IMR-90 (cell line): ENCODE results near the gene FOXP1. TPM values are rescaled to one million over a fixed set of nuclear protein-coding genes. Genes with fewer than 3 reads are reported as not detected.

Source experiments
- ATAC-seq: fragments of 200-7000 bp; cut with Tn5 transposase; 2 replicates; pipeline ENCODE4 v1.9.1; 2020; ENCODE audit warnings: low read depth, mild to moderate bottlenecking, moderate library complexity
- BruUV-seq: library from RNA; stranded (reverse); fragments of 400-500 nt; replicated peaks from 2 replicates; lab custom pipeline; 2021; lab: Mats Ljungman, UMichigan
- CTCF ChIA-PET: fragments of 300-600 bp; formaldehyde crosslinking; extraction: SDS; loops from one replicate; lab custom pipeline; 2021; ENCODE audit warnings: antibody characterized with exemption; lab: Yijun Ruan, JAX
- POLR2A ChIA-PET: fragments of 300-600 bp; sonication (Branson Sonifier 250); formaldehyde crosslinking; loops from one replicate; lab custom pipeline; 2022; ENCODE audit warnings: antibody characterized with exemption; ENCODE audit not compliant: unreplicated experiment; lab: Charles Lee
- DNase-seq: peaks from one replicate; pipeline ENCODE4 v3.0.0; 2013
- H2AFZ ChIP-seq: replicated peaks from 2 replicates; pipeline ENCODE3; 2013; ENCODE audit warnings: low read length, mild to moderate bottlenecking; ENCODE audit not compliant: poor library complexity
- H2AK5ac ChIP-seq: 2 replicates; pipeline ENCODE4 v1.6.1; 2013; ENCODE audit warnings: low read depth, low read length, inconsistent platforms
- H2AK9ac ChIP-seq: replicated peaks from 2 replicates; pipeline ENCODE3; 2013; ENCODE audit warnings: mild to moderate bottlenecking, low read depth, low read length, moderate library complexity; ENCODE audit not compliant: poor library complexity
- H2BK120ac ChIP-seq: 2 replicates; pipeline ENCODE4 v1.6.1; 2013; ENCODE audit warnings: low read depth, low read length, inconsistent platforms
- H2BK15ac ChIP-seq: 3 replicates; pipeline ENCODE4 v1.6.1; 2013; ENCODE audit warnings: low read depth, low read length, inconsistent platforms
- H2BK20ac ChIP-seq: 2 replicates; pipeline ENCODE4 v1.6.1; 2013; ENCODE audit warnings: low read depth, mild to moderate bottlenecking, inconsistent platforms, low read length, moderate library complexity
- H2BK5ac ChIP-seq: 2 replicates; pipeline ENCODE4 v1.6.1; 2013; ENCODE audit warnings: mild to moderate bottlenecking, low read depth, low read length, inconsistent platforms; ENCODE audit not compliant: poor library complexity, severe bottlenecking
- H3K14ac ChIP-seq: replicated peaks from 2 replicates; pipeline ENCODE4 v1.6.1; 2013; ENCODE audit warnings: low read depth, low read length, inconsistent platforms
- H3K18ac ChIP-seq: 2 replicates; pipeline ENCODE4 v1.6.1; 2013; ENCODE audit warnings: low read depth, low read length, control low read depth
- H3K23ac ChIP-seq: 2 replicates; pipeline ENCODE4 v1.6.1; 2013; ENCODE audit warnings: low read depth, low read length, inconsistent platforms
- H3K27ac ChIP-seq: 2 replicates; pipeline ENCODE4 v1.5.1; 2013; ENCODE audit warnings: mild to moderate bottlenecking, control low read depth, low read length; ENCODE audit not compliant: insufficient read depth
- H3K27me3 ChIP-seq: 2 replicates; pipeline ENCODE4 v1.6.1; 2013; ENCODE audit warnings: low read length; ENCODE audit not compliant: control insufficient read depth, insufficient read depth
- H3K36me3 ChIP-seq: 2 replicates; pipeline ENCODE4 v1.6.1; 2013; ENCODE audit warnings: low read length, mixed read lengths; ENCODE audit not compliant: control insufficient read depth, insufficient read depth
- H3K4ac ChIP-seq: 2 replicates; pipeline ENCODE4 v1.6.1; 2013; ENCODE audit warnings: low read depth, low read length, inconsistent platforms
- H3K4me1 ChIP-seq: 2 replicates; pipeline ENCODE4 v1.6.1; 2013; ENCODE audit warnings: low read length, mixed read lengths; ENCODE audit not compliant: control insufficient read depth, insufficient read depth
- H3K4me2 ChIP-seq: 2 replicates; pipeline ENCODE4 v1.6.1; 2013; ENCODE audit warnings: low read depth, mild to moderate bottlenecking, control low read depth, low read length, moderate library complexity
- H3K4me3 ChIP-seq: 2 replicates; pipeline ENCODE4 v1.5.1; 2013; ENCODE audit warnings: low read depth, mild to moderate bottlenecking, control low read depth, low read length, moderate library complexity; ENCODE audit not compliant: insufficient read depth
- H3K56ac ChIP-seq: 2 replicates; pipeline ENCODE4 v1.6.1; 2013; ENCODE audit warnings: low read length, inconsistent platforms; ENCODE audit not compliant: insufficient read depth; ENCODE audit errors: extremely low read depth
- H3K79me1 ChIP-seq, 2 experiments: 2 replicates each; pipeline ENCODE4 v1.6.1; 2013; ENCODE audit warnings: low read length in 2 of 2, inconsistent platforms in 1 of 2, low read depth in 1 of 2
- H3K9ac ChIP-seq: 2 replicates; pipeline ENCODE4 v1.6.1; 2013; ENCODE audit warnings: low read depth, low read length, control low read depth
- H3K9me1 ChIP-seq: 2 replicates; pipeline ENCODE4 v1.6.1; 2013; ENCODE audit warnings: low read length, inconsistent platforms; ENCODE audit not compliant: insufficient read depth
- H3K9me3 ChIP-seq: 2 replicates; pipeline ENCODE4 v1.6.1; 2013; ENCODE audit warnings: low read length; ENCODE audit not compliant: control insufficient read depth, insufficient read depth
- H4K20me1 ChIP-seq: 2 replicates; pipeline ENCODE4 v1.6.1; 2013; ENCODE audit warnings: low read length, inconsistent platforms; ENCODE audit not compliant: insufficient read depth
- H4K5ac ChIP-seq: 2 replicates; pipeline ENCODE4 v1.6.1; 2013; ENCODE audit warnings: mild to moderate bottlenecking, low read depth, low read length, control low read depth
- H4K8ac ChIP-seq, 2 experiments: 2 replicates each; pipeline ENCODE4 v1.6.1; 2013; ENCODE audit warnings: low read depth in 2 of 2, low read length in 2 of 2, control low read depth in 1 of 2, inconsistent platforms in 1 of 2
- H4K91ac ChIP-seq: 2 replicates; pipeline ENCODE4 v1.6.1; 2013; ENCODE audit warnings: low read depth, low read length, inconsistent platforms; ENCODE audit not compliant: insufficient read depth
- CEBPB ChIP-seq: IDR thresholded peaks from 2 replicates; pipeline ENCODE4 v1.6.1; 2012; ENCODE audit warnings: low read depth, low read length, improper control_type of control experiment
- MAZ ChIP-seq: IDR thresholded peaks from 2 replicates; pipeline ENCODE4 v1.6.1; 2012; ENCODE audit warnings: low read depth, mild to moderate bottlenecking, low read length, improper control_type of control experiment, moderate library complexity, borderline replicate concordance
- WGBS, 2 experiments: methylation state at CpG; one replicate each; pipeline versions ENCODE4 v1.1.5 to v1.1.7; 2013; ENCODE audit warnings: missing lambda C conversion rate in 2 of 2; ENCODE audit not compliant: insufficient read length in 1 of 2; ENCODE audit errors: extremely low coverage in 2 of 2; 5-methylcytosine and 5-hydroxymethylcytosine counted together
- dilution Hi-C: fragments of 300-500 bp; cut with HindIII; formaldehyde crosslinking; loops from one replicate; pipeline ENCODE4 v1.14.3; 2018; ENCODE audit warnings: low sequenced_read_pairs; ENCODE audit not compliant: unreplicated experiment
- in situ Hi-C: fragments of 300-500 bp; cut with MboI; formaldehyde crosslinking; loops from 3 replicates; pipeline ENCODE4 v1.14.3; 2019; ENCODE audit warnings: low sequenced_read_pairs, inconsistent platforms, mixed read lengths
- intact Hi-C: fragments of 100-400 bp; cut with micrococcal nuclease; formaldehyde crosslinking; loops from 2 replicates; pipeline ENCODE4 v1.10.0; 2022
- polyA plus RNA-seq, 3 experiments: library from polyadenylated mRNA; depleted of rRNA; stranded (reverse); fragments of >200 nt; gene quantifications; 2 replicates each; pipeline ENCODE4 v1.2.3, GENCODE V29; 2012; ENCODE audit warnings: low replicate concordance in 1 of 3
- total RNA-seq: library from RNA; depleted of rRNA; stranded (reverse); fragments of >200 nt; gene quantifications from 2 replicates; pipeline ENCODE4 v1.2.3, GENCODE V29; 2012

The FOXP1 gene
- total and polyA plus RNA-seq, 2 of the 4 experiments (the other 2 are of a cell fraction) = 37.0 to 132 TPM

DNA sequence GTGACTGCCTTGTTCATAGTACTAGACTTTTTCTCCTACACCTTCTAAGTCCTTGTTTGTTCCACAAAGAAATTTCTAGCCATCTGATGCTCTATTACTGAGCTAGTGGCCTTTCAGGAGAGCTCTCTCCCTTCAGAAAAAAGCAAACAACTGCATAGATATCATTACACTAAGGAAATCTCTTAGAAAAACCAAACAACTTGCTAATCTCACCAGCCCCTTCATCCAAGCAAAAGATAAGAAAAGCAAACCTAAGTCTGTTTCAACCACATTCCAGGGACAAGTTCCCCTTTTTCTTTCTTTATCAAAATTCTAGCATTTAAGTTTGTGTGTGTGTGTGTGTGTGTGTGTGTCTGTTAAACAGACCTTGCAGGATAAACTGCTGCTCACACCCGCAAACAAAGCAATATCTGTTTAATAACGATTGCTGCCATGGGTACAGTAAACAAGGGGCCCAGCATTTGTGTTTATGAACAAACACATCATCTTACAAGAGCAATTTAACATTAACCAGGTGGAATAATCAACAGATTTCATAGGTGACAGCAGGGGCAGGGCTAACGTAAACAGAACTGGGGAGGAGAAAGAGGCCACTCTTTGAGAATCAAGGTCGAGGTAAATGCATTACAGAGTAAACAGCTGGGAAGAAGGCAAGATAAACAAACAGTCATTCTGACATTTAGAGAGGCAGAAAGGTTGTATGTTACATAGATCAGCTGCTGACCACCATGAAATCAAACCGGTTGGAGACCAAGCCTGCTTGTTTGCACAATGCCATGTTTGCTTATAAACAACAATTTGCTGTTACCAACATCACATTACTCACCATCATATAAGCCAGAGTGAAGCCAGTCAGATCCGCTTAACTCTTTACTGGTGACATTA, 375.1 kb downstream of the FOXP1 start:
- H3K18ac ChIP-seq = peak overlapping the region; percentile 49; the same call in 1 of the 2 replicates
- H2BK15ac ChIP-seq = 0 out of 3 replicates have a peak overlapping the region, but pooled peaks have one; percentile 9
- H3K79me1 ChIP-seq = peaks cover 9 to 34% of the 10 kb centered on the region in 2 experiments; a peak in 3 of 4 replicates
- peaks cover 14% of the 10 kb centered on the region for H3K4me1 ChIP-seq
- no peak overlapping the region; the same call in 1 of the 2 replicates for H4K91ac ChIP-seq
- peak overlapping the region; percentile 77 for H3K14ac ChIP-seq
- WGBS, 2 experiments = 24% methylated on average over 2 of the region's 6 CpGs; no CpG with 5 or more reads in 1 of the 2 experiments
- in situ Hi-C loops (no loop called here), dilution Hi-C loops (no loop called here), intact Hi-C loops (no loop called here)
- H3K4ac ChIP-seq = peak overlapping the region; percentile 71; the same call in 1 of the 2 replicates
- H4K5ac ChIP-seq = peak overlapping the region; percentile 62; the same call in 1 of the 2 replicates
- ATAC-seq (peak; percentile 67), DNase-seq (peak; percentile 33)
- peak overlapping the region; percentile 76; the same call in 1 of the 2 replicates for H2BK20ac ChIP-seq
- no peaks in the 10 kb centered on the region; the same call in 1 of the 2 replicates for H4K20me1 ChIP-seq
- no peaks in the 10 kb centered on the region for H3K9me1 ChIP-seq
- peak overlapping the region; percentile 24 for H2BK5ac ChIP-seq
- H3K9ac ChIP-seq = no peak overlapping the region
- 0 out of 4 replicates have a peak overlapping the region, but pooled peaks of 1 of the 2 experiments have one; percentile 6 for H4K8ac ChIP-seq
- no peak overlapping the region for H2AK9ac ChIP-seq
- peak overlapping the region; percentile 11; the same call in 1 of the 2 replicates for H3K4me2 ChIP-seq
- ChIA-PET POLR2A (no interaction called here), CTCF (no interaction called here)
- H2AK5ac ChIP-seq = peak overlapping the region; percentile 81
- H2BK120ac ChIP-seq = peak overlapping the region; percentile 68; the same call in 1 of the 2 replicates
- H3K27me3 ChIP-seq = no peaks in the 10 kb centered on the region
- peak overlapping the region; percentile 82; the same call in 1 of the 2 replicates for H3K23ac ChIP-seq
- H3K27ac ChIP-seq = peak overlapping the region; percentile 7; the same call in 1 of the 2 replicates
- TF ChIP-seq MAZ (no peak), CEBPB (0 out of 2 replicates have a peak, but pooled peaks have one; percentile 6)
- BruUV-seq = no TSS peak
- H3K36me3 ChIP-seq = no peaks in the 10 kb centered on the region
- no peak overlapping the region for H3K56ac ChIP-seq
- H3K9me3 ChIP-seq = no peaks in the 10 kb centered on the region
- H3K4me3 ChIP-seq = no peak overlapping the region
- H2AFZ ChIP-seq = no peak overlapping the region
